Neural progenitor cell (in vitro differentiated cells): Measurements from ENCODE around the gene MGME1.

ENCODE experiments used
- CTCF ChIP-seq: fragments of 200-600 bp; sonication (generic); IDR thresholded peaks from 2 replicates; pipeline ENCODE4 v1.5.1; 2017; ENCODE audit warnings: antibody characterized with exemption, mild to moderate bottlenecking
- EZH2 ChIP-seq: fragments of 200-600 bp; sonication (generic); IDR thresholded peaks from 2 replicates; pipeline ENCODE4 v1.6.1; 2017; ENCODE audit warnings: antibody characterized with exemption, mild to moderate bottlenecking, moderate library complexity
- EZH2phosphoT487 ChIP-seq: fragments of 200-600 bp; sonication (generic); IDR thresholded peaks from 2 replicates; pipeline ENCODE4 v1.6.1; 2017; ENCODE audit warnings: antibody characterized with exemption

- TF ChIP-seq CTCF = no peak
- TF ChIP-seq EZH2 = no peak
- no peak for TF ChIP-seq EZH2phosphoT487
Observed at GRCh38 chr20:18034039-18034438, 65.2 kb downstream of the MGME1 start.
